ENCODE data around the gene ZNF496.

The ZNF496 gene

DNA sequence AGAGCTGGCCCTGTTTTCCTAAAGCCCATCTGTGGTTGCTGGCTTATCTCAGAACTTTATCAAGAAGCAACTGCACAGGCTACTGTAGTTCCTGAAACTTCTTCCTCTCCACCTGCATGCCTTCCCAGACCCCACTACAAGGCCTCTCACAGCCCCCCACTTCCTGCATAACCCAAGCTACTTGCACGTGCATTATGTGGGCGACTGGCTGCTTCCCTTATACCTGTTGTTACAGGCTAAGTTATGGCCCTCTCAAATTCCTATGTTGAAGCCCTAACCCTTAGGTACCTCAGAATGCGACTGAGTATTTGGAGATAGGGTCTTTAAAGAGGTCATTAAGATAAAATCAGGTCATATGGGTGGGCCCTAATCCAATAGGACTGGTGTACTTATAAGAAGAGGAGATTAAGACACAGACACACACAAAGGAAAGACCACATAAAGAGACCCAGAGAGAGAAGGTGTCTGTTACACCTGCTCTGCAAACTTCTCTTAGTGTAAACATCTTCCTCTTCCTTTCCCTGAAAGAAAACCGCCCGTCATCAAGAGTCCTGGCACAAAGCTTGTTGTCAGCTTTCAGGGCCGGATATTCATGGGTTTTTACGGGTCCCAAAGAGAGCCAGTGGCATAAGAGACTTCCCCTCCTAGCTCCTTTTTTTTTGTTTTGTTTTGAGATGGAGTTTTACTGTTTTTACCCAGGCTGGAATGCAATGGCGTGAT lies 5.1 kb downstream of the ZNF496 start:
- H3K4me2 ChIP-seq (ENCODE audit: insufficient read depth, low read length) = no peak overlapping the region
- H3K9me3 ChIP-seq (ENCODE audit: insufficient read depth, low read length, severe bottlenecking) = no peaks in the 10 kb centered on the region
- peaks cover 29% of the 10 kb centered on the region for H3K4me1 ChIP-seq (ENCODE audit: insufficient read depth, low read length)
- no peak for TF ChIP-seq EZH2 (IDR thresholded peaks at IDR 0.05; ENCODE audit: borderline replicate concordance, low read depth, low read length, severe bottlenecking)
- TF ChIP-seq, protein P1, sequence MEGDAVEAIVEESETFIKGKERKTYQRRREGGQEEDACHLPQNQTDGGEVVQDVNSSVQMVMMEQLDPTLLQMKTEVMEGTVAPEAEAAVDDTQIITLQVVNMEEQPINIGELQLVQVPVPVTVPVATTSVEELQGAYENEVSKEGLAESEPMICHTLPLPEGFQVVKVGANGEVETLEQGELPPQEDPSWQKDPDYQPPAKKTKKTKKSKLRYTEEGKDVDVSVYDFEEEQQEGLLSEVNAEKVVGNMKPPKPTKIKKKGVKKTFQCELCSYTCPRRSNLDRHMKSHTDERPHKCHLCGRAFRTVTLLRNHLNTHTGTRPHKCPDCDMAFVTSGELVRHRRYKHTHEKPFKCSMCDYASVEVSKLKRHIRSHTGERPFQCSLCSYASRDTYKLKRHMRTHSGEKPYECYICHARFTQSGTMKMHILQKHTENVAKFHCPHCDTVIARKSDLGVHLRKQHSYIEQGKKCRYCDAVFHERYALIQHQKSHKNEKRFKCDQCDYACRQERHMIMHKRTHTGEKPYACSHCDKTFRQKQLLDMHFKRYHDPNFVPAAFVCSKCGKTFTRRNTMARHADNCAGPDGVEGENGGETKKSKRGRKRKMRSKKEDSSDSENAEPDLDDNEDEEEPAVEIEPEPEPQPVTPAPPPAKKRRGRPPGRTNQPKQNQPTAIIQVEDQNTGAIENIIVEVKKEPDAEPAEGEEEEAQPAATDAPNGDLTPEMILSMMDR (IDR thresholded peaks at IDR 0.05; ENCODE audit: borderline replicate concordance, extremely low read depth, low read length, poor library complexity, severe bottlenecking) = no peak
- no peak overlapping the region for H3K27ac ChIP-seq (ENCODE audit: low read length)
- H3K27me3 ChIP-seq (ENCODE audit: insufficient read depth, low read length, poor library complexity) = no peaks in the 10 kb centered on the region
- peaks cover 27% of the 10 kb centered on the region for H4K20me1 ChIP-seq (ENCODE audit: insufficient read depth, low read length)
- peaks cover 80% of the 10 kb centered on the region for H3K36me3 ChIP-seq (ENCODE audit: insufficient read depth, low read length)
- peaks cover 29% of the 10 kb centered on the region for H3K79me2 ChIP-seq (ENCODE audit: insufficient read depth, low read length)
- H2AFZ ChIP-seq (ENCODE audit: low read depth, low read length) = no peak overlapping the region
- DNase-seq = peak; percentile 38
- H3K4me3 ChIP-seq (ENCODE audit: low read depth in 1 of 2, low read length in 2 of 2) = no peak overlapping the region
- ATAC-seq (ENCODE audit: insufficient read depth, low read depth) = no peak
- no peak overlapping the region for H3K9ac ChIP-seq (ENCODE audit: low read depth, low read length)

GRCh38 chr1:247324923-247325322 lies 6.7 kb downstream of the ZNF496 start:
- Histone ChIP-seq H3K9ac (ENCODE audit: low read depth, low read length) (no peak overlapping the region), H3K27me3 (ENCODE audit: insufficient read depth, low read length, poor library complexity) (no peaks in the 10 kb centered on the region), H4K20me1 (ENCODE audit: insufficient read depth, low read length) (peaks cover 19% of the 10 kb centered on the region; the same call in 1 of the 2 replicates), H2AFZ (ENCODE audit: low read depth, low read length) (no peak overlapping the region), H3K79me2 (ENCODE audit: insufficient read depth, low read length) (peaks cover 13% of the 10 kb centered on the region), H3K4me2 (ENCODE audit: insufficient read depth, low read length) (no peak overlapping the region), H3K4me1 (ENCODE audit: insufficient read depth, low read length) (peaks cover 20% of the 10 kb centered on the region), H3K27ac (ENCODE audit: low read length) (no peak overlapping the region), H3K9me3 (ENCODE audit: insufficient read depth, low read length, severe bottlenecking) (no peaks in the 10 kb centered on the region), H3K36me3 (ENCODE audit: insufficient read depth, low read length) (peaks cover 92% of the 10 kb centered on the region), H3K4me3 (ENCODE audit: low read depth in 1 of 2, low read length in 2 of 2) (no peak overlapping the region)
- TF ChIP-seq EZH2 (IDR thresholded peaks at IDR 0.05; ENCODE audit: borderline replicate concordance, low read depth, low read length, severe bottlenecking) = no peak
- TF ChIP-seq, protein P1 (IDR thresholded peaks at IDR 0.05; ENCODE audit: borderline replicate concordance, extremely low read depth, low read length, poor library complexity, severe bottlenecking) = no peak
- ATAC-seq (ENCODE audit: insufficient read depth, low read depth) (no peak), DNase-seq (no peak)

DNA sequence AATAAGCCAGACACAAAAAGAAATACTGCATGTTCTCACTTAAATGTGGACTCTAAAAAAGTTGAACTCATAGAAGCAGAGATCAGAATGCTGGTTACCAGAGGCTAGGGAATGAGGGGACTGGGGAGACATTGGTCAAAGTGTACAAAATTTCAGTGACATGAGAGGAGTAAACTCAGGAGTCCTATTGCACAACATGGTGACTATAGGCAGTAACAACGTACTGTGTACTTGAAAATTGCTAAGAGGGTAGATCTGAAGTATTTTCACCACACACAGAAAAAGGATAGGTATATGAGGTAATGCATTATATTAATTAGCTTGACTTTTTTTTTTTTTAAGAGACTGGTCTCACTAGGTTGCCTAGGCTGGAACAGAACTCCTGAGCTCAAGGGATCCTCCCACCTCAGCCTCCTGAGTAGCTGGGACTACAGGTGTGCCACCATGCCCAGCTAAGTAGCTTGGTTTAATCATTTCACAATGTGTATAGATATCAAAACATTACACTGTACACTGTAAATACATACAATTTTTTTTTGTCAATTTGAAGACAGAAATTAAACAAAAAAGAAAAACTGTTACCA lies 7.4 kb downstream of the ZNF496 start:
- Histone ChIP-seq H3K36me3 (ENCODE audit: insufficient read depth, low read length) (peaks cover 91% of the 10 kb centered on the region), H2AFZ (ENCODE audit: low read depth, low read length) (no peak overlapping the region), H3K4me2 (ENCODE audit: insufficient read depth, low read length) (no peak overlapping the region), H3K79me2 (ENCODE audit: insufficient read depth, low read length) (peaks cover 9% of the 10 kb centered on the region), H3K4me3 (ENCODE audit: low read depth in 1 of 2, low read length in 2 of 2) (no peak overlapping the region), H3K9me3 (ENCODE audit: insufficient read depth, low read length, severe bottlenecking) (no peaks in the 10 kb centered on the region), H3K4me1 (ENCODE audit: insufficient read depth, low read length) (peaks cover 14% of the 10 kb centered on the region), H4K20me1 (ENCODE audit: insufficient read depth, low read length) (peaks cover 14% of the 10 kb centered on the region; the same call in 1 of the 2 replicates), H3K27me3 (ENCODE audit: insufficient read depth, low read length, poor library complexity) (no peaks in the 10 kb centered on the region), H3K27ac (ENCODE audit: low read length) (no peak overlapping the region), H3K9ac (ENCODE audit: low read depth, low read length) (no peak overlapping the region)
- TF ChIP-seq, protein P1 (IDR thresholded peaks at IDR 0.05; ENCODE audit: borderline replicate concordance, extremely low read depth, low read length, poor library complexity, severe bottlenecking) = no peak
- ATAC-seq (ENCODE audit: insufficient read depth, low read depth) (no peak), DNase-seq (no peak)
